Natural killer cell treated with Interleukin-12 subunit alpha and Interleukin-12 subunit beta and Interleukin-15 and Interleukin-18, amount 100 ng/mL, for 72 hours (primary cell): ENCODE results near the gene TBX3. TPM values are rescaled to one million over a fixed set of nuclear protein-coding genes. Genes with fewer than 3 reads are reported as not detected.
A peak's percentile ranks its signal among the peaks of the same experiment; 100 is the strongest.

Experiments used
- ATAC-seq, 2 donors: fragments of 150-1000 bp; cut with Tn5 transposase in 1 of 2; sonication (Bioruptor Pico), chemical (Tn5 transposase) in 1 of 2; 2 replicates each; pipeline ENCODE4 v1.10.0; 2021
- DNase-seq: peaks from one replicate; pipeline ENCODE4 v3.0.0; 2022; ENCODE audit warnings: low spot score
- H3K27ac Mint-ChIP-seq, 2 donors: 1 replicate in 1 of 2; 2 replicates in 1 of 2; pipeline ENCODE4 v1.8.0; 2022; ENCODE audit warnings: mixed read lengths in 2 of 2, mild to moderate bottlenecking in 1 of 2, moderate library complexity in 1 of 2
- H3K27me3 Mint-ChIP-seq, 2 donors: 1 replicate in 1 of 2; 2 replicates in 1 of 2; pipeline ENCODE4 v1.8.0; 2022; ENCODE audit warnings: mixed read lengths in 2 of 2
- H3K36me3 Mint-ChIP-seq: one replicate; pipeline ENCODE4 v1.8.0; 2022; ENCODE audit warnings: mixed read lengths
- H3K4me1 Mint-ChIP-seq, 2 donors: 1 replicate in 1 of 2; 2 replicates in 1 of 2; pipeline ENCODE4 v1.8.0; 2022; ENCODE audit warnings: low read depth in 2 of 2, mixed read lengths in 2 of 2, mild to moderate bottlenecking in 1 of 2
- H3K4me3 Mint-ChIP-seq: one replicate; pipeline ENCODE4 v1.8.0; 2022; ENCODE audit warnings: mixed read lengths
- H3K9me3 Mint-ChIP-seq: 2 replicates; pipeline ENCODE4 v1.8.0; 2022; ENCODE audit warnings: mixed read lengths
- total RNA-seq, 2 donors: library from RNA; stranded (reverse); gene quantifications; one replicate each; pipeline ENCODE4 v1.2.3, GENCODE V29; 2022

Gene TBX3
- total RNA-seq, 2 donors from 2014 or later, result not detected

GRCh38 chr12:114683709-114684097 lies 272 bp downstream of the TBX3 start:
- Mint-ChIP-seq H3K4me1 (peaks cover 13 to 18% of the 10 kb centered on the region in 2 donors), H3K27me3 (peaks cover 58 to 76% of the 10 kb centered on the region in 2 donors), H3K9me3 (no peaks in the 10 kb centered on the region), H3K4me3 (peak overlapping the region; percentile 82), H3K27ac (no peak overlapping the region), H3K36me3 (no peaks in the 10 kb centered on the region)
- DNase-seq (no peak), ATAC-seq (no peak)

GRCh38 chr12:114682785-114683708 lies 928 bp downstream of the TBX3 start:
- DNase-seq, result no peak
- H3K4me1 Mint-ChIP-seq, result peaks cover 13 to 18% of the 10 kb centered on the region in 2 donors
- peaks cover 55 to 76% of the 10 kb centered on the region in 2 donors for H3K27me3 Mint-ChIP-seq
- H3K4me3 Mint-ChIP-seq, result peak overlapping the region; percentile 82
- no peak for ATAC-seq
- H3K9me3 Mint-ChIP-seq, result no peaks in the 10 kb centered on the region
- H3K27ac Mint-ChIP-seq, result no peak overlapping the region
- H3K36me3 Mint-ChIP-seq, result no peaks in the 10 kb centered on the region

GRCh38 chr12:114682106-114682784 lies 1.7 kb downstream of the TBX3 start:
- DNase-seq, result no peak
- Mint-ChIP-seq H3K4me1 (peaks cover 13 to 18% of the 10 kb centered on the region in 2 donors), H3K9me3 (no peaks in the 10 kb centered on the region), H3K27me3 (peaks cover 58 to 81% of the 10 kb centered on the region in 2 donors), H3K27ac (no peak overlapping the region), H3K36me3 (no peaks in the 10 kb centered on the region), H3K4me3 (no peak overlapping the region)
- ATAC-seq, result no peak

- Mint-ChIP-seq H3K4me1 (peaks cover 13 to 16% of the 10 kb centered on the region in 2 donors), H3K4me3 (no peak overlapping the region), H3K27ac (no peak overlapping the region), H3K27me3 (peaks cover 53 to 74% of the 10 kb centered on the region in 2 donors), H3K36me3 (no peaks in the 10 kb centered on the region), H3K9me3 (no peaks in the 10 kb centered on the region)
- ATAC-seq (no peak), DNase-seq (no peak)
Measured at GRCh38 chr12:114681116-114681871, 2.7 kb downstream of the TBX3 start.

- Mint-ChIP-seq H3K9me3 (no peaks in the 10 kb centered on the region), H3K36me3 (no peaks in the 10 kb centered on the region), H3K4me3 (no peak overlapping the region), H3K27me3 (peaks cover 53 to 69% of the 10 kb centered on the region in 2 donors), H3K4me1 (peaks cover 13 to 14% of the 10 kb centered on the region in 2 donors), H3K27ac (no peak overlapping the region)
- no peak for ATAC-seq
- no peak for DNase-seq
Measured at GRCh38 chr12:114680604-114681069, 3.3 kb downstream of the TBX3 start.

GRCh38 chr12:114679942-114680341 lies 4.0 kb downstream of the TBX3 start:
- Mint-ChIP-seq H3K27me3 (peaks cover 56 to 76% of the 10 kb centered on the region in 2 donors), H3K4me1 (peaks cover 13% of the 10 kb centered on the region in 2 donors), H3K27ac (no peak overlapping the region), H3K9me3 (no peaks in the 10 kb centered on the region), H3K4me3 (no peak overlapping the region), H3K36me3 (no peaks in the 10 kb centered on the region)
- no peak for DNase-seq
- ATAC-seq, result no peak

- DNase-seq, result no peak
- Mint-ChIP-seq H3K9me3 (no peaks in the 10 kb centered on the region), H3K4me1 (peaks cover 11 to 13% of the 10 kb centered on the region in 2 donors), H3K4me3 (no peak overlapping the region), H3K27ac (no peak overlapping the region), H3K36me3 (no peaks in the 10 kb centered on the region), H3K27me3 (peaks cover 56 to 78% of the 10 kb centered on the region in 2 donors)
- no peak for ATAC-seq
Measured at GRCh38 chr12:114679452-114679875, 4.5 kb downstream of the TBX3 start.

- Mint-ChIP-seq H3K4me3 (no peak overlapping the region), H3K27me3 (peaks cover 52 to 76% of the 10 kb centered on the region in 2 donors), H3K27ac (no peak overlapping the region), H3K36me3 (no peaks in the 10 kb centered on the region), H3K4me1 (peaks cover 5 to 9% of the 10 kb centered on the region in 2 donors), H3K9me3 (no peaks in the 10 kb centered on the region)
- DNase-seq, result no peak
- ATAC-seq, result no peak
Measured at GRCh38 chr12:114678718-114679117, 5.3 kb downstream of the TBX3 start.

GRCh38 chr12:114678028-114678427 lies 5.9 kb downstream of the TBX3 start:
- ATAC-seq (no peak), DNase-seq (no peak)
- Mint-ChIP-seq H3K9me3 (no peaks in the 10 kb centered on the region), H3K36me3 (no peaks in the 10 kb centered on the region), H3K4me1 (peaks cover 0 to 2% of the 10 kb centered on the region in 2 donors), H3K4me3 (no peak overlapping the region), H3K27ac (no peak overlapping the region), H3K27me3 (peaks cover 52 to 72% of the 10 kb centered on the region in 2 donors)

GRCh38 chr12:114676142-114676741 lies 7.7 kb downstream of the TBX3 start:
- H3K27ac Mint-ChIP-seq, result no peak overlapping the region
- no peaks in the 10 kb centered on the region for H3K9me3 Mint-ChIP-seq

GRCh38 chr12:114674251-114675047 lies 9.5 kb downstream of the TBX3 start:
- Mint-ChIP-seq H3K4me1 (no peaks in the 10 kb centered on the region), H3K27ac (no peak overlapping the region), H3K9me3 (no peaks in the 10 kb centered on the region), H3K36me3 (no peaks in the 10 kb centered on the region), H3K27me3 (peaks cover 47 to 69% of the 10 kb centered on the region in 2 donors), H3K4me3 (no peak overlapping the region)
- no peak for ATAC-seq
- no peak for DNase-seq

More at GRCh38 chr12:114676142-114676741, 7.7 kb downstream of the TBX3 start:
- DNase-seq, result no peak
- no peak overlapping the region for H3K4me3 Mint-ChIP-seq
- H3K36me3 Mint-ChIP-seq, result no peaks in the 10 kb centered on the region
- H3K27me3 Mint-ChIP-seq, result peaks cover 53 to 75% of the 10 kb centered on the region in 2 donors
- H3K4me1 Mint-ChIP-seq, result no peaks in the 10 kb centered on the region
- no peak for ATAC-seq

- Mint-ChIP-seq H3K27ac (no peak overlapping the region), H3K27me3 (peaks cover 45 to 64% of the 10 kb centered on the region in 2 donors), H3K4me3 (no peak overlapping the region), H3K4me1 (no peaks in the 10 kb centered on the region), H3K9me3 (no peaks in the 10 kb centered on the region), H3K36me3 (no peaks in the 10 kb centered on the region)
- DNase-seq (no peak), ATAC-seq (no peak)
Measured at GRCh38 chr12:114673901-114674250, 10.1 kb downstream of the TBX3 start.
